MM.1S (cell line): ENCODE measurements around the gene PELI1.
"Not testable (repeated sequence)": the region's sequence is repeated elsewhere in the genome, so short reads cannot be mapped to it uniquely, and the experiment has no call there.

Experiments
- DNase-seq: peaks from one replicate; pipeline ENCODE4 v3.0.0-alpha.2; 2015
- H2AFZ ChIP-seq: fragments of 300-600 bp; sonication (generic); 2 replicates; pipeline ENCODE4 v1.6.0; 2016; ENCODE audit warnings: antibody characterized with exemption, low read length
- H3F3A ChIP-seq: fragments of 300-600 bp; sonication (generic); 2 replicates; pipeline ENCODE4 v1.6.1; 2016; ENCODE audit warnings: mild to moderate bottlenecking, antibody characterized with exemption, low read length, moderate library complexity, mixed read lengths; ENCODE audit not compliant: insufficient read depth
- H3K27ac ChIP-seq: fragments of 300-600 bp; sonication (generic); 2 replicates; pipeline ENCODE4 v1.5.1; 2016; ENCODE audit warnings: mild to moderate bottlenecking, low read length
- H3K27me3 ChIP-seq: fragments of 300-600 bp; sonication (generic); replicated peaks from 2 replicates; pipeline ENCODE4 v1.6.0; 2016; ENCODE audit warnings: low read length; ENCODE audit not compliant: insufficient read depth
- H3K36me3 ChIP-seq: fragments of 300-600 bp; sonication (generic); replicated peaks from 2 replicates; pipeline ENCODE4 v1.6.1; 2016; ENCODE audit warnings: mild to moderate bottlenecking, low read length, mixed read lengths; ENCODE audit not compliant: insufficient read depth
- H3K4me1 ChIP-seq: fragments of 300-600 bp; sonication (generic); 2 replicates; pipeline ENCODE4 v1.6.1; 2016; ENCODE audit warnings: low read length, mixed read lengths
- H3K4me2 ChIP-seq: fragments of 300-600 bp; sonication (generic); 2 replicates; pipeline ENCODE4 v1.6.0; 2016; ENCODE audit warnings: low read depth, low read length
- H3K4me3 ChIP-seq: fragments of 300-600 bp; sonication (generic); 2 replicates; pipeline ENCODE4 v1.5.1; 2016; ENCODE audit warnings: low read length, mixed read lengths
- H3K79me2 ChIP-seq: fragments of 300-600 bp; sonication (generic); 2 replicates; pipeline ENCODE4 v1.6.1; 2016; ENCODE audit warnings: mixed run types, low read length, mixed read lengths
- H3K9ac ChIP-seq: fragments of 300-600 bp; sonication (generic); 2 replicates; pipeline ENCODE4 v1.6.1; 2016; ENCODE audit warnings: low read length, mixed read lengths
- H3K9me2 ChIP-seq: fragments of 300-600 bp; sonication (generic); replicated peaks from 2 replicates; pipeline ENCODE4 v1.6.1; 2016; ENCODE audit warnings: mild to moderate bottlenecking, low read length, mixed read lengths; ENCODE audit not compliant: insufficient read depth
- H3K9me3 ChIP-seq: fragments of 300-600 bp; sonication (generic); replicated peaks from 2 replicates; pipeline ENCODE4 v1.6.1; 2016; ENCODE audit warnings: mild to moderate bottlenecking, low read length, mixed read lengths; ENCODE audit not compliant: insufficient read depth
- H4K20me1 ChIP-seq: fragments of 300-600 bp; sonication (generic); 2 replicates; pipeline ENCODE4 v1.6.1; 2016; ENCODE audit warnings: mild to moderate bottlenecking, low read length, moderate library complexity, mixed read lengths; ENCODE audit not compliant: insufficient read depth
- CTCF ChIP-seq: fragments of 300-600 bp; sonication (generic); IDR thresholded peaks from 2 replicates; pipeline ENCODE4 v1.5.1; 2016; ENCODE audit warnings: antibody characterized with exemption, low read length, mixed read lengths
- EZH2 ChIP-seq: fragments of 300-600 bp; sonication (generic); optimal IDR thresholded peaks from 2 replicates; pipeline ENCODE3; 2017; ENCODE audit warnings: low read depth, mild to moderate bottlenecking, antibody characterized with exemption, low read length, mixed read lengths
- EZH2phosphoT487 ChIP-seq: fragments of 300-600 bp; sonication (generic); IDR thresholded peaks from 2 replicates; pipeline ENCODE4 v1.6.1; 2018; ENCODE audit warnings: antibody characterized with exemption, low read length

Gene PELI1

GRCh38 chr2:64081046-64081445 is 63.2 kb downstream of the PELI1 start:
- H3K9ac ChIP-seq, result no peak overlapping the region
- no peak for DNase-seq
- no peak overlapping the region for H3K4me3 ChIP-seq
- no peak overlapping the region for H2AFZ ChIP-seq
- H3K9me3 ChIP-seq, result no peaks in the 10 kb centered on the region
- no peaks in the 10 kb centered on the region for H3K36me3 ChIP-seq
- H3K4me1 ChIP-seq, result no peaks in the 10 kb centered on the region
- TF ChIP-seq EZH2, result no peak
- no peak for TF ChIP-seq EZH2phosphoT487
- TF ChIP-seq CTCF, result no peak
- H4K20me1 ChIP-seq, result no peaks in the 10 kb centered on the region
- no peaks in the 10 kb centered on the region for H3F3A ChIP-seq
- H3K27ac ChIP-seq, result no peak overlapping the region
- no peak overlapping the region for H3K4me2 ChIP-seq
- H3K9me2 ChIP-seq, result no peaks in the 10 kb centered on the region
- no peaks in the 10 kb centered on the region for H3K27me3 ChIP-seq
- no peaks in the 10 kb centered on the region for H3K79me2 ChIP-seq

DNA sequence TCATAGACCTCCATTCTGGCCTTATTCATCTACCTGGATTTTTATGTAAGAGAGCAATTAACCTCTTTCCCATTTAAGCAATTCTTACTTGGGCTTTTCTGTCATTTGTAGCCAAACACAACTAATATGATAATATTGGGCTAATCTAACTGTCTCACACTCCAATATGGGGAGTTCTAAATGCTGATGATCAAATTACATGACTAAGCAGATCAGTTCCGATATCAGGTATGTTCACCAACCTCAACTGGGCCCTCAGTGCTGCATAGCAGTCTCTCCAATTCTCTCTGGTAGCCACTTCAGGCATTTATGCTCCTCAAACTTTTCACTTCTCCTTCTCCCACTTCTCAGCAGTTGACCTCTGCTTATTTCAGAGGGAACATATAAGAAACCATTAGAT is 64.0 kb downstream of the PELI1 start:
- no peak for DNase-seq
- no peaks in the 10 kb centered on the region for H3F3A ChIP-seq

DNA sequence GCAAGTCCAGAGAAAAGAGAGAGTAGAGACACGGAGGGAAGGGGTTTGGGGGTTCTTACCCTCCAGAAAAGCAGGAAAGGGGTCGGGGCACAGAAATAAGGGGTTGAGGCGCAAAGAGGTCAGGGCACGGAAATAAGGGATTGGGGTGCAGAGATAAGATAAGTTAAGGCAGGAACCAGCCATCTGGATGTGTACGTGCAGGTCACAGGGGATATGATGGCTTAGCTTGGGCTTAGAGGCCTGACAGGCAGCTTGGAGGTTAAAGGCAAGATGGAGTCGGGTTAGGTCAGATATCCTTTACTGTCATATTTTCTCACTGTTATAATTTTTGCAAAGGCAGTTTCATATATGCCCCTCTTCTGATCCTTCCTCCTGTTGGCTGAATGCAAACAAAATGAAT is 64.5 kb downstream of the PELI1 start:
- not testable (repeated sequence) for H3K4me1 ChIP-seq

More for the DNA sequence above, 64.0 kb downstream of the PELI1 start:
- Histone ChIP-seq H3K4me3 (no peak overlapping the region), H3K4me1 (no peaks in the 10 kb centered on the region), H3K9me2 (no peaks in the 10 kb centered on the region), H3K27me3 (no peaks in the 10 kb centered on the region), H4K20me1 (no peaks in the 10 kb centered on the region), H3K79me2 (no peaks in the 10 kb centered on the region), H3K4me2 (no peak overlapping the region), H2AFZ (no peak overlapping the region), H3K9ac (no peak overlapping the region), H3K36me3 (no peaks in the 10 kb centered on the region), H3K9me3 (no peaks in the 10 kb centered on the region), H3K27ac (no peak overlapping the region)
- TF ChIP-seq EZH2 (no peak), CTCF (no peak), EZH2phosphoT487 (no peak)

DNA sequence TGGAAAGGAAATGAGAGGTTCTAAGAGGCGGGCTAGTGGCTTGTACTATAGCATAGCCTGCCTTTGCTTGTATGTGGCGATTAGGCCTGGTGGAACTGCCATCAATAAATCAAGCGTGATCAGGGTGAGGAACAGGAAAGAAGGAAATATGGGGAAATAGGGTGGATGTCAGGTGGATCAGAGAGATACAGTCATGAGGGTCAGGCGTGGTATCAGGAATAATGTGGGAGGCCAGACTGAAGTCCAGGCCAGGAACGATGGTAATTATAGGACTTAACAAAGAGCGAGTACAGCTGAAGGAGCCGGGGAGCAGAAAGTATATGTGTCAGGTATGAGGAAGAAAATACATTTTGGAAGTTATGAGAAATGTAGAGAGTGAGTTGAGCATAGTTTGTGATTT is 67.4 kb downstream of the PELI1 start:
- not testable (repeated sequence) for H3K36me3 ChIP-seq, H3K27me3 ChIP-seq, H3K4me2 ChIP-seq, H3K27ac ChIP-seq, H3K9me3 ChIP-seq, H3F3A ChIP-seq, H3K4me3 ChIP-seq, H4K20me1 ChIP-seq, H3K79me2 ChIP-seq, H3K4me1 ChIP-seq, H3K9ac ChIP-seq, DNase-seq, H2AFZ ChIP-seq, H3K9me2 ChIP-seq

More for the DNA sequence above, 64.5 kb downstream of the PELI1 start:
- not testable (repeated sequence) for H3F3A ChIP-seq, H3K36me3 ChIP-seq, H3K27ac ChIP-seq, H3K4me3 ChIP-seq, H3K9me3 ChIP-seq, H3K27me3 ChIP-seq, H2AFZ ChIP-seq, DNase-seq, H3K4me2 ChIP-seq, H3K79me2 ChIP-seq, H4K20me1 ChIP-seq, H3K9me2 ChIP-seq, H3K9ac ChIP-seq

- H3K9me3 ChIP-seq, H4K20me1 ChIP-seq, H3K27me3 ChIP-seq, H3K79me2 ChIP-seq, H3K4me3 ChIP-seq, H3K9me2 ChIP-seq, H3K4me1 ChIP-seq, H3K27ac ChIP-seq, DNase-seq, H3K36me3 ChIP-seq, H3K9ac ChIP-seq, H3K4me2 ChIP-seq, H3F3A ChIP-seq, H2AFZ ChIP-seq: not testable (repeated sequence)
Observed at GRCh38 chr2:64074616-64075015, 69.6 kb downstream of the PELI1 start.
